ENCODE data around the gene KISS1. TPM values are rescaled to one million over a fixed set of nuclear protein-coding genes. Genes with fewer than 3 reads are reported as not detected.

Gene KISS1
- total RNA-seq, 1 experiment from 2014 or later, result not detected

DNA sequence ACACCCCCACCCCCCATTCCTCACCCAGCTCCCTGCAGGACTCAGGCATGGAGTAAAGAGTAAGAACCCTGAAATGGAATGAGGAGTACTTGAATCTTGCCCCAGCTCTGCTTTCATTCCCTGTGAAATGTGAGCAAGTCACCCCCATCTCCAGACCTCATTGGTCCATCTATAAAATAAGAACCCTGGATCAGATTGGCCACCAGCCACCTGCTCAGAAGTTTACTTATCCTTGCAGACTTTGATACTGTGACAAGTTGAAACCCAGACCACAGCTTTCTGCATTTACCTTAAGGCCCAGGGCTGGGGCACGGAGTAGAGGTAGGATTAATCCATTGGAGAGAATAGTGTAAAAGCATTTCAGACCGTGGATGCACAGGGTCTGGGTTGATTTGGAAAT lies 2.2 kb downstream of the KISS1 start:
- no peaks in the 10 kb centered on the region for H3K36me3 ChIP-seq (ENCODE audit: control insufficient read depth, insufficient read depth, low read length)
- no peaks in the 10 kb centered on the region for H3K9me3 ChIP-seq (ENCODE audit: control insufficient read depth, insufficient read depth, low read depth, low read length)
- BruUV-seq (replicated peaks), result no TSS peak
- ATAC-seq (no peak), DNase-seq (ENCODE audit: low read depth, low spot score) (no peak)
- no peak overlapping the region for H3K27ac ChIP-seq (ENCODE audit: low read length)
- POLR2A ChIA-PET, result no interaction called here
- no peak overlapping the region for H3K4me3 ChIP-seq (ENCODE audit: low read depth in 2 of 2, low read length in 2 of 2)
- no peaks in the 10 kb centered on the region for H3K4me1 ChIP-seq (ENCODE audit: control insufficient read depth, insufficient read depth, low read length)
- TF ChIP-seq CTCF (IDR thresholded peaks at IDR 0.05), result no peak
- in situ Hi-C loops (cut with HindIII; ENCODE audit: low pct_unique_long_range_greater_than_20kb, low sequenced_read_pairs) (no loop called here), intact Hi-C loops (cut with micrococcal nuclease; ENCODE audit: unreplicated experiment) (no loop called here)
- CTCF ChIA-PET, result interaction anchor here (0.7 kb wide), 1 partner anchor 492 kb away, joined by 3 read pairs; no protein-coding TSS in a partner anchor
- peaks cover 10% of the 10 kb centered on the region for H3K27me3 ChIP-seq (ENCODE audit: control insufficient read depth, insufficient read depth, low read length)

DNA sequence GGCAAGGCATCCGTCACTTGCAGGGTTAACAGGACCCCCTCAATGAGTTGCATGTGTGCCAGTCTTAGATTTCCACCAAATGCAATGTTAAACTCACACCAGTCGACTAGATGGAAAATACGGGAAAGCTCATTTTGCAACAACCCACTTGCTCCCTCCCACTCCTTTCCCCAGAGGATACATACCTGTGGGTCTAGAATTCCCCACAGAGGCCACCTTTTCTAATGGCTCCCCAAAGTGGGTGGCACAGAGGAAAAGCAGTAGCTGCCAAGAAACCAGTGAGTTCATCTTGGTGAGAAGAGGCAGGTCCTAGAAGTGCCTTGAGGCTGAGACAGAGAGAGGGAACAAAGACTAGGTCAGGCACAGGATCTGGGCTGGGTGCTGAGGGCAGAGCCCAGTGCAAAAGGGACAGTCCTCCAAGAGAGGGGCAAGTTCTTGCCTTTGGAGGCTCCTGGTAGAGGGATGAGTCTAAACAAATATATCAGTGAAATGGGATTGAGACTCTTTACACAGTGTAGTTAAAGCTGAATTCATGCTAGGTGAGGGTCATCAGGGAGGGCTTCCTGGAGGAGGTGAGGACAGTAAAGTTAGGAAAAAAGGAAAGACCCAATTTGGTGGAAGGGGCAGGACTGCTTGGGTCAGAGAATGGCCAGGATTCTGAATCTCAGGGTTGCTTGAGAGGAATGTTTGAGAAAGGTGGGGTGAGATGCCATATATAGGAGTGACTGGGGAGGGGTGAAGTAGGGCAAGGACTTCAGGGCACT lies 3.5 kb downstream of the KISS1 start:
- no peaks in the 10 kb centered on the region for H3K4me1 ChIP-seq (ENCODE audit: control insufficient read depth, insufficient read depth, low read length)
- DNase-seq (ENCODE audit: low read depth, low spot score) (no peak), ATAC-seq (no peak)
- no peaks in the 10 kb centered on the region for H3K36me3 ChIP-seq (ENCODE audit: control insufficient read depth, insufficient read depth, low read length)
- H3K27ac ChIP-seq (ENCODE audit: low read length), result no peak overlapping the region
- no TSS peak for BruUV-seq (replicated peaks)
- ChIA-PET CTCF (no interaction called here), POLR2A (no interaction called here)
- no peaks in the 10 kb centered on the region for H3K9me3 ChIP-seq (ENCODE audit: control insufficient read depth, insufficient read depth, low read depth, low read length)
- in situ Hi-C loops (cut with HindIII; ENCODE audit: low pct_unique_long_range_greater_than_20kb, low sequenced_read_pairs) (no loop called here), intact Hi-C loops (cut with micrococcal nuclease; ENCODE audit: unreplicated experiment) (no loop called here)
- peaks cover 13% of the 10 kb centered on the region for H3K27me3 ChIP-seq (ENCODE audit: control insufficient read depth, insufficient read depth, low read length)
- H3K4me3 ChIP-seq (ENCODE audit: low read depth in 2 of 2, low read length in 2 of 2), result no peak overlapping the region
- no peak for TF ChIP-seq REST (IDR thresholded peaks at IDR 0.05; ENCODE audit: insufficient read depth in 1 of 2, low read depth in 2 of 2, low read length in 1 of 2)
- TF ChIP-seq TCF7L2 (IDR thresholded peaks at IDR 0.05; ENCODE audit: low read depth, low read length), result no peak
- no peak for TF ChIP-seq SIN3A (IDR thresholded peaks at IDR 0.05; ENCODE audit: borderline replicate concordance, insufficient read depth, low read depth, low read length)
- TF ChIP-seq POLR2AphosphoS5 (IDR thresholded peaks at IDR 0.05; ENCODE audit: low read depth, low read length), result no peak
- TF ChIP-seq CTCF (IDR thresholded peaks at IDR 0.05), result no peak

Data from Panc1 (cell line).